GM21423 (cell line): Measurements from ENCODE around the gene TAGLN2.
A peak's percentile ranks its signal among the peaks of the same experiment; 100 is the strongest.

Experiments used
- ATAC-seq: cut with Tn5 transposase; IDR thresholded peaks from one replicate; pipeline ENCODE4 v1.9.1; 2021; ENCODE audit warnings: mild to moderate bottlenecking, moderate library complexity; ENCODE audit not compliant: unreplicated experiment

Gene TAGLN2

GRCh38 chr1:159949981-159950381 is 24.7 kb upstream of the TAGLN2 start:
- no peak for ATAC-seq

GRCh38 chr1:159949123-159949522 is 23.8 kb upstream of the TAGLN2 start:
- ATAC-seq: no peak

- no peak for ATAC-seq
Observed at GRCh38 chr1:159947942-159948341, 22.6 kb upstream of the TAGLN2 start.

DNA sequence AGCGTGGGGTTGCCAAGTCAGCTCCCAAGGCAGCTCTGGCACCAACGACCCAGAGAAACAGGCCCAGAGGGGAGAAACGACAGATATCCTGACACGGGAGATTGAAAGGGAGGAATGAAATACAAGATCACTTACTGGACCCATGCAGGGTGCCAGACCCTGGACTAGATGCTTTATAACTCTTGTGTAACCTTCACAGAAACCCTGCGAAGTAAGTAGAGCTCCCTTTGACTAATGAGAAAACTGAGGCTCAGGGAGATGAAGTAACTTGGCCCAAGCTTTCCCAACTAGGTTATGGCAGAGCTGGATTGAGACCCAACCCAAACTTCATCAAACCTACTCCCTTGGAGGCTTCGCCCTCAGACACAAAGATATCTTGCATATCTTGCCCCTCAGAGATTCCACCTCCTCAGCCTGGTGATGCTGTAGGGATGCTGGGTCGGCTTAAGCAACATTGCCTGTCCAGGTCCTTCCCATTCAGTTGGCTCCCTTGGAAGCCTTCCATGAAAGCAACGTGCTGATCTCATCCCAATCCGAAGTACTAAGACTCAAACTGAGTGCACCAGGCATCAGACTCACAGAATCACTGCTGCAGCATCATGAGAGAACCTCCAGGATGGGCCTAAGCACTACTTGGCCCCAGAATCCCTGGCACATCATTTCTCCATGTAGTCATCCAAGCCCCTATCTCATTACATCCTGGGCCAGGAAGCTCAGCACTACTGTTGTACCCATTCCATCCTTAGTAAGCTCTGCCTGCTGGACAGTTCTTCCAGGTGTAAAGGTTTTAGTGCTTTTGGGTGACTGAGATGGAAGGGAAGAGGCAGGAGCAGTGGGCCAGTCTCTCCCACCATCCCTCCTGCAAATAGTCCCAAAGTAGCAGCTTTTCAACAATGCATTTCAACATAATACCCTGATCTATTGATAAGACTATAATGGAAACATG is 21.2 kb upstream of the TAGLN2 start:
- no peak for ATAC-seq

GRCh38 chr1:159945483-159946241 is 20.4 kb upstream of the TAGLN2 start, which contains the start of gene IGSF9:
Gene IGSF9 (minus strand): TSS chr1:159945613. CDS start chr1:159943454, 2,159 bp downstream.
- peak; percentile 62 for ATAC-seq

GRCh38 chr1:159944623-159945455 is 19.5 kb upstream of the TAGLN2 start:
- ATAC-seq: no peak

DNA sequence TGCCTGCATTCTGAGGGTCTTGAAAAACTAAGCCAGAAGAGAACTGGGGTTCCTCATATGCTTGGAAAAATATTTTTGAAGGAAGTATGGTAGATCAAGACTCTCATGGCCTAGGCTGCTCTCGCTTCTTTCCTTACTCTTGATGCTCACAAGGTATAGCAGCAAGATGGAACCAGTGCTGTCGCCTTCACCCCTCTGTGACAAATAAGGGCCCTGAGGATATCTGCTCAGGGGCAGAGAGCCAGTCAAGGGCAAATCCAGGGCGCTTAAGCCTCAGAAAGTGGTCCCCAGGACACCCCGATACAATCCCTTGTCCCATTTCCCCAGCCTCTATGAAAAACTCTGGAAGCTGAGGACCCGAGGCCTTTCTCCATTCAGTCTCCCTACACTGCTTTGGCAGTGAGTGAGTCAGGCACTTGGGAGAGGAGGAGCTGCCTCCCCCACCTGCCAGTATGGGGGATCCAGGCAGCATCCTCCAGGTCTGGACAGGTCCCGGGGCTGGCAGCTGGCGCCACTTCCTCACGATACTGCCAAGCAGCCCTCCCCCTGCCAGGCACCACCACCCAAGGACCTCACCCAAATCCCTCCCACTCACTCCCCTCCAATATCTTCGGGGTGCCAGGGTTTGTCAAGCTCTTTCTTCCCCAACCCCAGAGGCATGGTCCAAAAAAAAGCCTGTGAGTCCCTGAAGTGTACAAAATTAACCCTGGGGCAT is 18.8 kb upstream of the TAGLN2 start:
- no peak for ATAC-seq

DNA sequence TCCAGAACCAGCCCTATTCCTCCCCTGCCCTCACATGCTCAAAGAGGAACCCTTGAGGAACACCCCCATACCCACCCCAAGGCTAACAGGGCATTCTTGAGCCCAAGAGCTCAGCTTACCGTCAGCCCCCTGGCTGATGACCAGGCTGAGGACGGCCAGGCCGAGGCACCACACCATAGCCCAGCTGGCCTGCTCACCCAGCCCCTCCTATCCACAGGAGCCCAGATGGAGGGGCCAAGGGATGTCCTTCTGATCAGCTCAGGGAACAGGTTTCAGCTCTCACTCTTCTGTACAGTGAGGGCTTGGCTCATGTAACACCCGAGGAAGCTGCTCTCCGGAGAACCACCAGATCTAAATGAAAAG is 18.0 kb upstream of the TAGLN2 start:
- ATAC-seq: no peak

GRCh38 chr1:159942632-159943277 is 17.4 kb upstream of the TAGLN2 start:
- no peak for ATAC-seq

DNA sequence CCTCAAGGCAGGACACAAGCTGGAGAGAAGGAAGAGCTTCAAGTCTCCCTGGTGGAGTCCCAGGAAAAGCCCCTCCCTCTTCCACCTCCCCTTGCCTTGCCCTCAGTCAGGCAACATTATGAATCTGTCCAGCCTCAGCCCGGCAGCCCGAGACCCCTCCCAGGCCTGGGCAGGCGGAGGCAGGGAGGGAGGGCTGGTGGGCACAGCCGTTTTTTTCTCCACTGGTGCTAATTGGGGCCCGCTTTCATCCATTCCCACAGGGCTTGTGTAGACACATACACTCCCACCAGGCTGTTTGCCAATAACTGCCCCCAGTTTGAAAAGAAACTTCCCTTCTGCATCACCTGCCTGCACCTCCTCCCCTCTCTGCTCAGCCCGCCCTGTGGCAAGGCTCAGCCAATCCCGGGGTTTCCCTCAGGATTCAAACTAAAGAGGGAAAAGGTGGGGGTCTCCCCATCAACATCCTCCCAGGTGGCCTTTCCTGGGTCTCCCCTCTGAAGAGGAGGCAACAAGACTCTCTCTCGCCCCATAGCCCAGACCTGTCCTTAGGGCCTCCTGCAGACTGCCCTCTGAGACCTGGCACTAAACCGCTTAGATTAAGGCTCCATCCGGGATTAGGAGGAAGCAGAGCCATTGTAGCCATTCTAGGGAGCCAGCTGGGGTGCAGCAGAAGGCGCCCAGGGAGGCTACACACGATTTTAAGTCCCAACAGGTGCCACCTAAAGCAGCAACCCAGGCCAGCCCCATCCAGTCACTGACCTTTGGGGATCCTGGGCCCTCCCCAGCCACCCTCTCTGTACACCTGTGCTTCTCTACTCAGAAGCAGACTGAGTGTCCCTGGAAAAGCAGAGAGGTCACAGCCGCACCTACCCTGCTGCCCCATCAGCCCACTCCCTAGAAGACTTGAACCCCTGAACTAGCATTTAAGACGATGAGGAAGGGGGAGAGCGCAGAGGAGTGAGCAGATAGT is 16.6 kb upstream of the TAGLN2 start:
- ATAC-seq: no peak

DNA sequence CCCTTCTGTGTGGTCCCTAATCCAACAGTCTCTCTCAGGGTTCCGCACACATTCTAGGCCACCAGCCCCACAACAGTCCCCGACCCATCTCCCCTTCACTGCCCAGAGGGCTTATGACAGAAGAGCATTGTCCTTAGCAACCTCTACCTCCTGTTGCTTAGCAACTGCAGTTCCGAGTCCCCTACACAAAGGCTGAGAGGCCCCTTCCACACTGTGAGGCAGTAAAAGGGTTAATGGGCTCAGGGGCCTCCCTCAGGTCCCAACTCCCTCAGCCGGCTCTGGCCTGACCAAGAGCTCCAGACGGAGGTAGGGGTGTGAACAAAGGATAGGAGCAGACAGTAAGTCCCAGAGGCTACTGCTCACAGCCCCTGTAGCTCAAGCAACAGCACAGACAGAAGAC is 15.8 kb upstream of the TAGLN2 start:
- no peak for ATAC-seq

GRCh38 chr1:159940006-159940620 is 14.8 kb upstream of the TAGLN2 start:
- no peak for ATAC-seq

GRCh38 chr1:159939678-159940002 is 14.3 kb upstream of the TAGLN2 start:
- ATAC-seq: no peak

DNA sequence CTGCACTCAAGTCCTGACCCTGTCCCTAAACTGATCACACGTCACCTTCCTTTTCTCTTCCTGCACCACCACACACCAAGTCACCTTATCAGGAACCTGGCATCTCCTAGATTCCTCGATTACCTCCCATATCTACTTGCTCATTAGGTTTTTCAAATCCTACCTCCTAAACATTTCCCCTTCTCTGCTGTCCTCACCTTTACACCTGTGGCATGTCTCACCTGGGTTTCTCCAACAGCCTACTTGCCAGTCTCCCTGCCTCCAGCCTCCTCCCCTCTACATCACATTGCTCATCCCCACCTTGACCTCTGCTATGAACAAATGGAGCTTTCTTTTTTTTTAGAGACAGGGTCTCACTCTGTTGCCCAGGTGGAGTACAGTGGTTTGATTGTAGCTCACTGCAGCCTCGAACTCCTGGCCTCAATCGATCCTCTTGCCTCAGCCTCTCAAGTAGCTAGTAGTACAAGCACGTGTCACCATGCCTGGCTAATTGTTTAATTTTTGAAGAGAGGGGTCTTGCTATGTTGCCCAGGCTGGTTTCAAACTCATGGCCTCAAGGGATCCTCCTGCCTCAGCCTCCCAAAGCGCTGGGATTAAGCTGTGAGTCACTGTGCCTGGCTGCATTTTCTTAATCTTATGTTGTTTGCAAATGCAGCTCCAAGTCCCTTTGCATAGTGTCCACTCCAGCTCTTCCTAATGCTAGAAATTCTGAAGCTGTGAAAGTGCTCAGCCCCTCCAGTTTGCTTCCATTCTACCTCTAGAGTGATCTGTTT is 13.8 kb upstream of the TAGLN2 start:
- no peak for ATAC-seq

GRCh38 chr1:159938211-159938852 is 13.0 kb upstream of the TAGLN2 start:
- ATAC-seq: no peak

GRCh38 chr1:159937054-159937750 is 11.9 kb upstream of the TAGLN2 start:
- ATAC-seq: no peak
